ENCODE data around the gene MAP4K1. TPM values are rescaled to one million over a fixed set of nuclear protein-coding genes. Genes with fewer than 3 reads are reported as not detected.
"Not testable (repeated sequence)": the region's sequence is repeated elsewhere in the genome, so short reads cannot be mapped to it uniquely, and the experiment has no call there.

The MAP4K1 gene
- total RNA-seq, 2 donors from 2014 or later, result 81.4 to 318 TPM

- H3K27ac Mint-ChIP-seq, result no peak overlapping the region
- peaks cover 0 to under 1% of the 10 kb centered on the region in 2 donors for H3K4me1 Mint-ChIP-seq (ENCODE audit: low read depth in 2 of 2)
- ATAC-seq (no peak), DNase-seq (ENCODE audit: low spot score) (no peak)
- no peaks in the 10 kb centered on the region for H3K9me3 Mint-ChIP-seq
- H3K4me3 Mint-ChIP-seq, result no peak overlapping the region
- no peaks in the 10 kb centered on the region for H3K27me3 Mint-ChIP-seq
- H3K36me3 Mint-ChIP-seq, result peaks cover 2% of the 10 kb centered on the region
Measured at GRCh38 chr19:38592940-38593339, 24.8 kb downstream of the MAP4K1 start.

- H3K36me3 Mint-ChIP-seq, result peaks cover 5% of the 10 kb centered on the region
Measured at GRCh38 chr19:38588041-38588440, 29.7 kb downstream of the MAP4K1 start.

GRCh38 chr19:38587562-38587961 is 30.2 kb downstream of the MAP4K1 start:
- Mint-ChIP-seq H3K4me1 (ENCODE audit: low read depth in 2 of 2) (peaks cover 5 to 9% of the 10 kb centered on the region in 2 donors), H3K9me3 (no peaks in the 10 kb centered on the region), H3K4me3 (no peak overlapping the region), H3K36me3 (peaks cover 5% of the 10 kb centered on the region), H3K27ac (peak overlapping the region; percentile 17 to 24), H3K27me3 (no peaks in the 10 kb centered on the region)
- DNase-seq (ENCODE audit: low spot score) (no peak), ATAC-seq (no peak)

More at GRCh38 chr19:38588041-38588440, 29.7 kb downstream of the MAP4K1 start:
- peak overlapping the region; percentile 17 to 24 for H3K27ac Mint-ChIP-seq
- no peaks in the 10 kb centered on the region for H3K9me3 Mint-ChIP-seq
- ATAC-seq (no peak), DNase-seq (ENCODE audit: low spot score) (no peak)
- H3K4me3 Mint-ChIP-seq, result no peak overlapping the region
- H3K4me1 Mint-ChIP-seq (ENCODE audit: low read depth in 2 of 2), result peaks cover 5 to 9% of the 10 kb centered on the region in 2 donors
- H3K27me3 Mint-ChIP-seq, result no peaks in the 10 kb centered on the region

GRCh38 chr19:38583985-38584305 is 33.8 kb downstream of the MAP4K1 start:
- DNase-seq (ENCODE audit: low spot score) (no peak), ATAC-seq (no peak)
- Mint-ChIP-seq H3K4me1 (ENCODE audit: low read depth in 2 of 2) (peaks cover 5 to 9% of the 10 kb centered on the region in 2 donors), H3K36me3 (peaks cover 5% of the 10 kb centered on the region), H3K27me3 (no peaks in the 10 kb centered on the region), H3K9me3 (no peaks in the 10 kb centered on the region), H3K27ac (peak overlapping the region in 1 of 2 donors; percentile 1), H3K4me3 (no peak overlapping the region)

- peak overlapping the region in 1 of 2 donors; percentile 1 for H3K27ac Mint-ChIP-seq
- peaks cover 5 to 9% of the 10 kb centered on the region in 2 donors for H3K4me1 Mint-ChIP-seq (ENCODE audit: low read depth in 2 of 2)
- H3K27me3 Mint-ChIP-seq, result no peaks in the 10 kb centered on the region
- DNase-seq (ENCODE audit: low spot score) (no peak), ATAC-seq (peak; percentile 32 to 50)
- H3K4me3 Mint-ChIP-seq, result no peak overlapping the region
- peaks cover 5% of the 10 kb centered on the region for H3K36me3 Mint-ChIP-seq
- no peaks in the 10 kb centered on the region for H3K9me3 Mint-ChIP-seq
Measured at GRCh38 chr19:38583219-38583984, 34.4 kb downstream of the MAP4K1 start.

DNA sequence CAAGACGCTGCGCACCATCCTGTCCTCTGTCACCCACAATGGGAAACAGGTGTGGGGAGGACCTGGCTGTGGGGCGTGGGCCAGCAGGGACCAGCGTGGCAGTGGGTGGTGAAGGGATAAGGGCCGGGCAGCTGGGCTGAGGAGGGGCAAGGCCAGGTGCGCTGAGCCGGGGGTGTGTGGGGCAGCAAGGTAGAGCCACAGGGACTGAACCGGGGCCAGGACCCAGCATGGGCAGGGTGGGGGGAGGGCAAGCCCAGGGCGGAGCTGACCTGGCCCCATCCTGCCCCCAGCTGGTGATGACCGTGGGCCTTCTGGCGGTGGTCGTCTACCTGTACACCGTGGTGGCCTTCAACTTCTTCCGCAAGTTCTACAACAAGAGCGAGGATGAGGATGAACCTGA is 37.7 kb downstream of the MAP4K1 start:
- H3K27me3 Mint-ChIP-seq, result no peaks in the 10 kb centered on the region
- no peak overlapping the region for H3K27ac Mint-ChIP-seq
- no peaks in the 10 kb centered on the region for H3K9me3 Mint-ChIP-seq
- no peaks in the 10 kb centered on the region for H3K36me3 Mint-ChIP-seq
- H3K4me3 Mint-ChIP-seq, result no peak overlapping the region
- peaks cover 5% of the 10 kb centered on the region in 2 donors for H3K4me1 Mint-ChIP-seq (ENCODE audit: low read depth in 2 of 2)
- DNase-seq (ENCODE audit: low spot score) (no peak), ATAC-seq (peak in 1 of 2 donors; percentile 48)

DNA sequence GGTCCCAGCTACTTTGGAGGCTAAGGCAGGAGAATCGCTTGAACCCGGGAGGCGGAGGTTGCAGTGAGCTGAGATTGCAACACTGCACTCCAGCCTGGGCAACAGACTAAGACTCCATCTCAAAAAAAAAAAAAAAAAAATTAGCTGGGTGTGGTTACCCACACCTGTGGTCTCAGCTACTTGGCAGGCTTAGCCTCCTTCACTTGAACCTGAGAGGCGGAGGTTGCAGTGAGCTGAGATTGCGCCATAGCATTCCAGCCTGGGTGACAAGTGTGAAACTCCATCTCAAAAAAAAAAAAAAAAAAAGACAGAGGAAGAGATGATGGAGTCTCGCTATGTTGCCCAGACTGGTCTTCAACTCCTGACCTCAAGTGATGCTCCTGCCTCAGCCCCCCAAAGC is 38.4 kb downstream of the MAP4K1 start:
- not testable (repeated sequence) for H3K27me3 Mint-ChIP-seq; H3K9me3 Mint-ChIP-seq; H3K4me3 Mint-ChIP-seq; H3K4me1 Mint-ChIP-seq (ENCODE audit: low read depth in 2 of 2); H3K36me3 Mint-ChIP-seq; H3K27ac Mint-ChIP-seq; DNase-seq (ENCODE audit: low spot score)
- peak in 1 of 2 donors; percentile 20 for ATAC-seq

DNA sequence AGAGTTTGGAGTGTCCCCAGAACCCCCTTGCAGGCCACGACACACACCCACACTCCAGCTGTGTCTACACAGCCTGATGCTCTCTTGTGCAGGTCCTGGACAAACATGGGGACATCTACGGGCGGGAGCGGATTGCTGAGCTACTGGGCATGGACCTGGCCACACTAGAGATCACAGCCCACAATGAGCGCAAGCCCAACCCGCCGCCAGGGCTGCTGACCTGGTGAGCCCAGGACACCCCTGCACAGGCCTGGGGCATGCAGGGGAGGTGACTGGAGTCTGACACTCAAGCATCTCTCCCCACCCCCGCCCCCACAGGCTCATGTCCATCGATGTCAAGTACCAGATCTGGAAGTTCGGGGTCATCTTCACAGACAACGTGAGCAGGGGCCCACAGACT is 39.9 kb downstream of the MAP4K1 start:
- Mint-ChIP-seq H3K9me3 (no peaks in the 10 kb centered on the region), H3K4me1 (ENCODE audit: low read depth in 2 of 2) (no peaks in the 10 kb centered on the region), H3K36me3 (no peaks in the 10 kb centered on the region), H3K4me3 (no peak overlapping the region), H3K27ac (no peak overlapping the region), H3K27me3 (no peaks in the 10 kb centered on the region)
- DNase-seq (ENCODE audit: low spot score) (no peak), ATAC-seq (no peak)

- Mint-ChIP-seq H3K9me3 (no peaks in the 10 kb centered on the region), H3K27me3 (peaks cover 0 to 3% of the 10 kb centered on the region in 2 donors), H3K4me1 (ENCODE audit: low read depth in 2 of 2) (no peaks in the 10 kb centered on the region), H3K36me3 (no peaks in the 10 kb centered on the region), H3K4me3 (no peak overlapping the region), H3K27ac (no peak overlapping the region)
- ATAC-seq (peak in 1 of 2 donors; percentile 10), DNase-seq (ENCODE audit: low spot score) (no peak)
Measured at GRCh38 chr19:38571682-38572081, 46.1 kb downstream of the MAP4K1 start.

GRCh38 chr19:38569368-38569983 is 48.3 kb downstream of the MAP4K1 start:
- Mint-ChIP-seq H3K27me3 (peaks cover 0 to 8% of the 10 kb centered on the region in 2 donors), H3K4me1 (ENCODE audit: low read depth in 2 of 2) (peaks cover 4 to 5% of the 10 kb centered on the region in 2 donors), H3K27ac (no peak overlapping the region), H3K36me3 (no peaks in the 10 kb centered on the region), H3K9me3 (no peaks in the 10 kb centered on the region), H3K4me3 (no peak overlapping the region)
- DNase-seq (ENCODE audit: low spot score) (no peak), ATAC-seq (no peak)

DNA sequence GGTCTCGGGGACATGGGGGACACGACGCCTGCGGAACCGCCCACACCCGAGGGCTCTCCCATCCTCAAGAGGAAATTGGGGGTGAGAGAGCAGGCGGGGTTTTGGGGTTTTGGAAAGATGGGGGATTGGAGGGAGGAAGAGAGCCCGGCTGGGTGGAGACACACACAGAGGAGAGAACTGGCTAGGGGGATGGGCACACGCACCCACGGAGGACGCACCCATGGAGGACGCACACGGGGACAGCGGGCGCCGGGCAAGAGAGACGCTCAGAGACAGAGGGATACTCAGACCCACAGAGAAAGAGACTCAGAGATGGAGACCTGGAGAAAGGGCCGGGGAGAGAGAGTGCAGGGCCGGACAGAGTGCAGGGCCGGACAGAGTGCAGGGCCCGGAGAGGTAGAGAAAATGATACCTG is 52.1 kb downstream of the MAP4K1 start:
- ATAC-seq (no peak), DNase-seq (ENCODE audit: low spot score) (peak; percentile 54)
- H3K4me3 Mint-ChIP-seq, result peak overlapping the region; percentile 72
- H3K27ac Mint-ChIP-seq, result no peak overlapping the region
- no peaks in the 10 kb centered on the region for H3K36me3 Mint-ChIP-seq
- no peaks in the 10 kb centered on the region for H3K9me3 Mint-ChIP-seq
- peaks cover 19 to 24% of the 10 kb centered on the region in 2 donors for H3K4me1 Mint-ChIP-seq (ENCODE audit: low read depth in 2 of 2)
- H3K27me3 Mint-ChIP-seq, result peaks cover 0 to 23% of the 10 kb centered on the region in 2 donors

- no peak overlapping the region for H3K27ac Mint-ChIP-seq
- peak; percentile 59 for DNase-seq (ENCODE audit: low spot score)
Measured at GRCh38 chr19:38564981-38565690, 52.6 kb downstream of the MAP4K1 start.

GRCh38 chr19:38563475-38563874 is 54.3 kb downstream of the MAP4K1 start:
- Mint-ChIP-seq H3K4me1 (ENCODE audit: low read depth in 2 of 2) (peaks cover 29 to 39% of the 10 kb centered on the region in 2 donors), H3K27ac (no peak overlapping the region), H3K4me3 (no peak overlapping the region), H3K9me3 (no peaks in the 10 kb centered on the region), H3K27me3 (peaks cover 0 to 25% of the 10 kb centered on the region in 2 donors), H3K36me3 (no peaks in the 10 kb centered on the region)
- DNase-seq (ENCODE audit: low spot score), result no peak
- ATAC-seq, result no peak

More at GRCh38 chr19:38564981-38565690, 52.6 kb downstream of the MAP4K1 start:
- ATAC-seq, result peak; percentile 51 to 56
- Mint-ChIP-seq H3K36me3 (no peaks in the 10 kb centered on the region), H3K4me3 (peak overlapping the region; percentile 72), H3K27me3 (peaks cover 0 to 23% of the 10 kb centered on the region in 2 donors), H3K4me1 (ENCODE audit: low read depth in 2 of 2) (peaks cover 20 to 24% of the 10 kb centered on the region in 2 donors), H3K9me3 (no peaks in the 10 kb centered on the region)

DNA sequence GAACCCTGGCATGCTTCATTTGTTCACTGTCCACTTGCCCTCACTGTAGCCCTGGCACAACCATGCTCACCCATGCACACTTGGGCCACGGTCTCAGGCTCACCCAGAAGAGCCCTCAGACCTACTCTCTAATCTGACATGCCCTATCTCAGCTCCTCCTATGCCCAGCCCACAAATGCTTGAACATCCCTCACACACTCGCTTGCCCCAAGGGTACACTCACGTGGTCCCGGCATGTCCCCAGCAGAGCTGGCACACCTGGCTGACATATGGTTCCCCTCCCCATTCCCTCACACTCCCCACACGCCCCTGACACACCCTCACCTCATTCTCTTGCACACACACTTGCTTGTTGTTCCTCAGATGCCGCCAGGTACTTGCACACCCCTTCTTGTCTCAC is 55.7 kb downstream of the MAP4K1 start:
- no peak for ATAC-seq
- Mint-ChIP-seq H3K36me3 (no peaks in the 10 kb centered on the region), H3K27me3 (peaks cover 0 to 22% of the 10 kb centered on the region in 2 donors), H3K27ac (peak overlapping the region in 1 of 2 donors; percentile 26), H3K4me3 (peak overlapping the region; percentile 67), H3K4me1 (ENCODE audit: low read depth in 2 of 2) (peaks cover 33 to 50% of the 10 kb centered on the region in 2 donors), H3K9me3 (no peaks in the 10 kb centered on the region)
- no peak for DNase-seq (ENCODE audit: low spot score)
